ENCODE measurements around the gene LARGE1.
A peak's percentile ranks its signal among the peaks of the same experiment; 100 is the strongest.

The LARGE1 gene

DNA sequence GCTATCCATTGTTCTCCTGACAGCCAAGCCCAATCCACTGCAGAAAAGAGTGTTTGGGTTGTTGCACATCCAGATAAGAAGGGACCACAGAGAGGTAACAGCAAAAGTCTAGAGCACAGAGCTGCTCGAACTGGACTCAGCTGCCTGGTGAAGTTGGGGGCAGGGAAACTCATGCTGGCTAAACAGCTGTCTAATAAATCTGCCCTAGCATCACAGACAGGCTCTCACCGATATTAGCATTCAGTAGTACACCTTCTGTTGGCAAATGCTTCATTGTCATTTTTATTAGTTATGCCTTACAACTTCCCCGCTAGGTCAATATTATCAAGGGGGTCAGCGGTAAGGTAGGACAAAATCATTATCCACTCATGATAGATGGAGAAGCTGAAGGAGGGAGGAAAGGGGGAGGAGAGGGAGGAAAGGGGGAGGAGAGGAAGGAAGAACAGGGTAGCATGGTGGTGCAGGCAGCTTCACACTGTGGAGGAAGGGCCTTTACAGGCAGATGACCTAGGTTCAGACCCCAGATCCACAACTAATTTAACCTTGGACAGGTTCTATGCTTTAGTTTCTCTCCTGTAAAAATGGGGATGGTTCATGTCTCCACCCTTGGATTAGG lies 102.7 kb downstream of the LARGE1 start:
- CTCF ChIA-PET: no interaction called here

DNA sequence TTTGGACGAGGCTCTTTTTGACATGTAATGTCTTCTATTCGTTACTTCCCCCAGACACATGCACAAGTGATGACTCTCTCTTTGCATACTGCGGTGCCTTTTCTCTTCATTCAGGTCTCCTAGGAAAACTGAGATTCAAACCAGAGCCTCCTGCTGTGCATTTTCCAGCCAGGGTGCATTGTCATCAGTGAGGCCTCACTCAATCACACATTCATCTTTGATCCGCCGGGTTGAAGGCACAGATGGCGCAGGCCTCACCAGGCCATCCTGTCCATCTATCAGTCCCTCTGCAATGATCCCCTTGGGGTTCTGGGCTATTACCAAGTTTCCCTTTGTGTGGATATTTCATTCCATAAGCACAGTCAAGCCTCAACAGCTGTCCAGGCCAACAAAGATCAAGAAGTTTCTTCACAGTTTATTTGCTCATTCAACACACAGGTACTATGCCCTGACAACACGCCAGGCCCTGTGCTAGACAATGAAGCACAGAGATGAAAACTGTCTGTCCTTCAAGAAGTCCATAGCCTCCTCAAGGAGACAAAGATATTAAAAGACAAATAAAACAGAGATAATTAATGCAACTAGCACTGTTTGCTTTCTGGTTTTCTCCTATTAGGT lies 107.8 kb downstream of the LARGE1 start:
- H3K4me1 ChIP-seq (ENCODE audit: control extremely low read depth in 1 of 4, control insufficient read depth in 4 of 4, insufficient read depth in 4 of 4, low read length in 3 of 4): no peaks in the 10 kb centered on the region
- H3K36me3 ChIP-seq (ENCODE audit: control insufficient read depth in 4 of 4, insufficient read depth in 4 of 4, low read length in 3 of 4): no peaks in the 10 kb centered on the region
- H3K27me3 ChIP-seq (replicated peaks in 2 of 5; ENCODE audit: control insufficient read depth in 4 of 5, insufficient read depth in 5 of 5, low read length in 4 of 5): no peaks in the 10 kb centered on the region
- DNase-seq: no peak
- no peak overlapping the region for H3K4me3 ChIP-seq (ENCODE audit: control insufficient read depth in 1 of 7, extremely low read depth in 1 of 7, insufficient read depth in 4 of 7, low read depth in 2 of 7, low read length in 6 of 7)
- ChIA-PET CTCF (no interaction called here), POLR2A (no interaction called here)
- WGBS (ENCODE audit: insufficient coverage): 94% methylated on average over 5 of the region's 7 CpGs
- peaks cover 0 to 2% (median 0%) of the 10 kb centered on the region in 5 experiments for H3K9me3 ChIP-seq (ENCODE audit: control extremely low read depth in 1 of 5, control insufficient read depth in 4 of 5, insufficient read depth in 2 of 5, low read depth in 1 of 5, low read length in 4 of 5)
- no peak overlapping the region for H3K27ac ChIP-seq (ENCODE audit: insufficient read depth in 1 of 2, low read depth in 1 of 2, low read length in 2 of 2, poor library complexity in 1 of 2, severe bottlenecking in 2 of 2)

More for the DNA sequence above, 102.7 kb downstream of the LARGE1 start:
- WGBS (ENCODE audit: insufficient coverage): 82% methylated on average over 2 of the region's 4 CpGs
- POLR2A ChIA-PET: no interaction called here
- no peaks in the 10 kb centered on the region for H3K4me1 ChIP-seq (ENCODE audit: control extremely low read depth in 1 of 4, control insufficient read depth in 4 of 4, insufficient read depth in 4 of 4, low read length in 3 of 4)
- no peak overlapping the region for H3K27ac ChIP-seq (ENCODE audit: insufficient read depth in 1 of 2, low read depth in 1 of 2, low read length in 2 of 2, poor library complexity in 1 of 2, severe bottlenecking in 2 of 2)
- no peaks in the 10 kb centered on the region for H3K36me3 ChIP-seq (ENCODE audit: control insufficient read depth in 4 of 4, insufficient read depth in 4 of 4, low read length in 3 of 4)
- H3K9me3 ChIP-seq (ENCODE audit: control extremely low read depth in 1 of 5, control insufficient read depth in 4 of 5, insufficient read depth in 2 of 5, low read depth in 1 of 5, low read length in 4 of 5): peaks cover 0 to 4% (median 3%) of the 10 kb centered on the region in 5 experiments
- no peak for DNase-seq
- H3K27me3 ChIP-seq (replicated peaks in 2 of 5; ENCODE audit: control insufficient read depth in 4 of 5, insufficient read depth in 5 of 5, low read length in 4 of 5): no peaks in the 10 kb centered on the region
- no peak overlapping the region for H3K4me3 ChIP-seq (ENCODE audit: control insufficient read depth in 1 of 7, extremely low read depth in 1 of 7, insufficient read depth in 4 of 7, low read depth in 2 of 7, low read length in 6 of 7)

DNA sequence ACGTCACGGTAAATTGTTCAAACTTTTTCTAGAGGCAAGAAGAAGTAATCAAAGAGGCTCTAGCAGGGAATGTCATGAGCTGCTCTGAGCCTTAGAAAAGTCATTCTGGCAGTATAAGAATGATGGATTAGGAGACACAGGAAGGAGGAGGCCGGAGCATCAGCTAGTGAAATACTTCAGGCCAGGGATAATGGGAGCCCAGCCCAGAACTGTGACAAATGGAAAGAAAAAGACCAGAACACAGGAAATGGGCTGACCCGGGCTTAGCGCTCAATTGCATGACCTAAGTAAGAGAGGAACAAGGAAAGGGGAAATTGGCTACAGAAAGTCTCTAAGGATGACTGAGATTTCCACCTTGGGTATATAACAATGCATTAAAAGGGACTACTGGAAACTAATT lies 108.6 kb downstream of the LARGE1 start:
- ChIA-PET CTCF (no interaction called here), POLR2A (no interaction called here)
- Histone ChIP-seq H3K4me1 (ENCODE audit: control extremely low read depth in 1 of 4, control insufficient read depth in 4 of 4, insufficient read depth in 4 of 4, low read length in 3 of 4) (no peaks in the 10 kb centered on the region), H3K36me3 (ENCODE audit: control insufficient read depth in 4 of 4, insufficient read depth in 4 of 4, low read length in 3 of 4) (no peaks in the 10 kb centered on the region), H3K4me3 (ENCODE audit: control insufficient read depth in 1 of 7, extremely low read depth in 1 of 7, insufficient read depth in 4 of 7, low read depth in 2 of 7, low read length in 6 of 7) (no peak overlapping the region), H3K27ac (ENCODE audit: insufficient read depth in 1 of 2, low read depth in 1 of 2, low read length in 2 of 2, poor library complexity in 1 of 2, severe bottlenecking in 2 of 2) (no peak overlapping the region), H3K9me3 (ENCODE audit: control extremely low read depth in 1 of 5, control insufficient read depth in 4 of 5, insufficient read depth in 2 of 5, low read depth in 1 of 5, low read length in 4 of 5) (peaks cover 0 to 2% (median 0%) of the 10 kb centered on the region in 5 experiments), H3K27me3 (replicated peaks in 2 of 5; ENCODE audit: control insufficient read depth in 4 of 5, insufficient read depth in 5 of 5, low read length in 4 of 5) (no peaks in the 10 kb centered on the region)
- DNase-seq: no peak
- WGBS (ENCODE audit: insufficient coverage): 34% methylated on average over 5 of the region's 5 CpGs

DNA sequence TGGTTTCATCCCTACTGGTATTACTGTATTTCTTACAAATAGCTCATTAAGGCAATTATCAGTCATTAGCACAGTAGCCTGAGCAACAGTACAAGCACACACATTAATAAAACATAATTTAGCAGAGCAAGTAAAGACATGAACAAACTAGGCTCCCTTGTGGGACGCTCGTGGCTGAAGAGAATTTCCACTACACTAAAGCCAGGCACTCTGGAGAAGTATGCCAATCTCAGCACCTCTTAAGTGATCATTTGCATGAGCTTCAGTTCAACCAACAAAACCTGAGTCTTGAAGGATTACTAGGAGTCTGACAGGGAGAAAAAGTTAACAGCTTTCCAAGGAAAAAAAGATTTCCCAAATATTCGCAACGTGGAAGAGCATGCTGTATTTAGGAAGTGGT lies 109.1 kb downstream of the LARGE1 start:
- POLR2A ChIA-PET: no interaction called here
- Histone ChIP-seq H3K9me3 (ENCODE audit: control extremely low read depth in 1 of 5, control insufficient read depth in 4 of 5, insufficient read depth in 2 of 5, low read depth in 1 of 5, low read length in 4 of 5) (peaks cover 0 to 2% (median 0%) of the 10 kb centered on the region in 5 experiments), H3K4me1 (ENCODE audit: control extremely low read depth in 1 of 4, control insufficient read depth in 4 of 4, insufficient read depth in 4 of 4, low read length in 3 of 4) (no peaks in the 10 kb centered on the region), H3K27ac (ENCODE audit: insufficient read depth in 1 of 2, low read depth in 1 of 2, low read length in 2 of 2, poor library complexity in 1 of 2, severe bottlenecking in 2 of 2) (no peak overlapping the region), H3K4me3 (ENCODE audit: control insufficient read depth in 1 of 7, extremely low read depth in 1 of 7, insufficient read depth in 4 of 7, low read depth in 2 of 7, low read length in 6 of 7) (no peak overlapping the region), H3K27me3 (replicated peaks in 2 of 5; ENCODE audit: control insufficient read depth in 4 of 5, insufficient read depth in 5 of 5, low read length in 4 of 5) (no peaks in the 10 kb centered on the region), H3K36me3 (ENCODE audit: control insufficient read depth in 4 of 4, insufficient read depth in 4 of 4, low read length in 3 of 4) (no peaks in the 10 kb centered on the region)
- no peak for DNase-seq
- WGBS (ENCODE audit: insufficient coverage): 86% methylated on average over 4 of the region's 4 CpGs
- CTCF ChIA-PET: no interaction called here

DNA sequence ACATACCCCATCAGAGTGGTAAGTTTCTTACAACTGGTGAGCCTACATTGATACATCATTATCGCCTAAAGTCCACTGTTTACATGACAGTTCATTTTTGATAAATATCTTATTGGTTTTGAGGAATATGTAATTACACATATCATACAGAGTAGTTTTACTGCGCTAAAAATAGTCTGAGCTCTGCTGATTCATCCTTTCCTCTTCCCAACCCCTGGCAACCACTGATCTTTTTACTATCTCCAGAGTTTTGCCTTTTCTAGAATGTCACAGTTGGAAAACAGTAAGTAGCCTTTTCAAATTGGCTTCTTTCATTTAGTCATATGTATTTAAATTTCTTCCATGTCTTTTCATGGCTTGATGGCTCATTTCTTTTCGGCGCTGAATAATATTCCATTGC lies 112.8 kb downstream of the LARGE1 start:
- DNase-seq: no peak
- POLR2A ChIA-PET: no interaction called here
- WGBS (ENCODE audit: insufficient coverage): no CpG with 5 or more reads among the region's 4 CpGs

DNA sequence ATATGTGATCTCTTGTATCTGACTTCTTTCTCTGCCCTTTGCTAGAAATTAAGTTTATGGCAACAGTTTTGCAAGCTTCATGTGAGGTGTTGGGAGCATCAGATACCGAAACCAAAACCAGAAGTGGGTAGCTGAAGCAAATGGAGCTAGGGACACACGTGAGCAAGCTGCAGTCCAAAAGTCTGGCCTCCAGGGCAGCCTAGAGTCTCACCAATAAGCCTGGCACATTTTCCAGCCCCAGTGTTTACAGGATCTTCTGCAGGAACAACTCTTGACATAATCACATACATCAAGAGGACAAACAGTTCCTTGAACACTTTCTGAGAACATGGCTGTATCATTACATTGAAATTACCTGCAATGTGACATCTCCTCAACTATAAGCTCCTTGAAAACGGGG lies 114.1 kb downstream of the LARGE1 start:
- H3K9me3 ChIP-seq (ENCODE audit: control extremely low read depth in 1 of 5, control insufficient read depth in 4 of 5, insufficient read depth in 2 of 5, low read depth in 1 of 5, low read length in 4 of 5): peaks cover 0 to 3% (median 0%) of the 10 kb centered on the region in 5 experiments
- CTCF ChIA-PET: no interaction called here
- H3K4me1 ChIP-seq (ENCODE audit: control extremely low read depth in 1 of 4, control insufficient read depth in 4 of 4, insufficient read depth in 4 of 4, low read length in 3 of 4): no peaks in the 10 kb centered on the region
- H3K36me3 ChIP-seq (ENCODE audit: control insufficient read depth in 4 of 4, insufficient read depth in 4 of 4, low read length in 3 of 4): no peaks in the 10 kb centered on the region
- H3K27me3 ChIP-seq (replicated peaks in 2 of 5; ENCODE audit: control insufficient read depth in 4 of 5, insufficient read depth in 5 of 5, low read length in 4 of 5): no peaks in the 10 kb centered on the region
- no peak overlapping the region for H3K4me3 ChIP-seq (ENCODE audit: control insufficient read depth in 1 of 7, extremely low read depth in 1 of 7, insufficient read depth in 4 of 7, low read depth in 2 of 7, low read length in 6 of 7)
- H3K27ac ChIP-seq (ENCODE audit: insufficient read depth in 1 of 2, low read depth in 1 of 2, low read length in 2 of 2, poor library complexity in 1 of 2, severe bottlenecking in 2 of 2): no peak overlapping the region
- WGBS (ENCODE audit: insufficient coverage): 45% methylated on average over 3 of the region's 3 CpGs
- POLR2A ChIA-PET: interaction anchor here (0.6 kb wide), 1 partner anchor 130 kb away, joined by 4 read pairs; no protein-coding TSS in a partner anchor
- peak in 1 of 3 donors; percentile 1 for DNase-seq

More for the DNA sequence above, 112.8 kb downstream of the LARGE1 start:
- CTCF ChIA-PET: no interaction called here
- Histone ChIP-seq H3K36me3 (ENCODE audit: control insufficient read depth in 4 of 4, insufficient read depth in 4 of 4, low read length in 3 of 4) (no peaks in the 10 kb centered on the region), H3K9me3 (ENCODE audit: control extremely low read depth in 1 of 5, control insufficient read depth in 4 of 5, insufficient read depth in 2 of 5, low read depth in 1 of 5, low read length in 4 of 5) (peaks cover 0 to under 1% (median 0%) of the 10 kb centered on the region in 5 experiments), H3K4me3 (ENCODE audit: control insufficient read depth in 1 of 7, extremely low read depth in 1 of 7, insufficient read depth in 4 of 7, low read depth in 2 of 7, low read length in 6 of 7) (no peak overlapping the region), H3K27ac (ENCODE audit: insufficient read depth in 1 of 2, low read depth in 1 of 2, low read length in 2 of 2, poor library complexity in 1 of 2, severe bottlenecking in 2 of 2) (no peak overlapping the region), H3K4me1 (ENCODE audit: control extremely low read depth in 1 of 4, control insufficient read depth in 4 of 4, insufficient read depth in 4 of 4, low read length in 3 of 4) (no peaks in the 10 kb centered on the region), H3K27me3 (replicated peaks in 2 of 5; ENCODE audit: control insufficient read depth in 4 of 5, insufficient read depth in 5 of 5, low read length in 4 of 5) (no peaks in the 10 kb centered on the region)

DNA sequence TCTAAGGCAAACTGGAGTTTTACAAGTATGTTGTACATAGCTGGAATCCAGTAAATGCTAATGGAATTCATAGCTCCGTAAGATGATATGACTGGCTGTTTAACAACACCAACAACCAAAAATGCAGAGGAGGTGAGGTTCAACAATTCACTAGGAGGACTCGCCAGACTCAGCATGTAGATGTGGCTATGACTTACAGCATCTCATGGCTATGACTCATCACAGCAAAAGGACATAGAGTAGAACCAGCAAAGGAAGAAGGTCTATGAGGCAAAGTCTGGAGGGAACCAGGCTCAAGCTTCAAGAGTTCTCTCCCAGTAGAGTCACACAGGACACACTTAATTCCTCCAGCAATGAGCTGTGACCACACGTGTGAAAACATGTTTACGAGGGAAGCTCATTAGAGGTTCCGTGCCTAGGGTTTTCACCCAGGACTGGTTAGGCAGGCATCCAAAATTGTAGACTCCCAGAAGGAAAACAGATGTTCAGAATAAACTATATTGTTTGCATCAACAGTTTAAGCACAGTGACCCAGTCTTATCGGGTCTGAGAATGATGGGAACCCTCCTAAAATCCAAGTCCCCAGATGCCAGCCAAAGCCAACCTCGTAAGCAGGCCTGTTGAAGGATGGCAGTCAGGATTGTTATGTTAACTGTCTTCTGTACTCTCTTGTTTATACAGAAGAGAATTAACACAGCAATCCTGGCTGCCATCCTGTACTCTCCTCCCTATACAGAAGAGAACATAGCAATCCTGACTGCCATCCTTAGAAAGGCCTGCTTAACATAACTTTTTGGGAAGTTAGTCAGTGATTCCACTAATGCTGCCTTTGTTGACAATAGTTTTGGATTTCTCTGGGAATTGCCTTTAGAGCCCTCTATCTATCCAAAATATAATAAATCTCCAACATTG lies 116.6 kb downstream of the LARGE1 start:
- H3K27ac ChIP-seq (ENCODE audit: insufficient read depth in 1 of 2, low read depth in 1 of 2, low read length in 2 of 2, poor library complexity in 1 of 2, severe bottlenecking in 2 of 2): no peak overlapping the region
- no peak for DNase-seq

More for the DNA sequence above, 116.6 kb downstream of the LARGE1 start:
- Histone ChIP-seq H3K9me3 (ENCODE audit: control extremely low read depth in 1 of 5, control insufficient read depth in 4 of 5, insufficient read depth in 2 of 5, low read depth in 1 of 5, low read length in 4 of 5) (peaks cover 0 to 4% (median 0%) of the 10 kb centered on the region in 5 experiments), H3K4me3 (ENCODE audit: control insufficient read depth in 1 of 7, extremely low read depth in 1 of 7, insufficient read depth in 4 of 7, low read depth in 2 of 7, low read length in 6 of 7) (no peak overlapping the region), H3K27me3 (replicated peaks in 2 of 5; ENCODE audit: control insufficient read depth in 4 of 5, insufficient read depth in 5 of 5, low read length in 4 of 5) (no peaks in the 10 kb centered on the region), H3K36me3 (ENCODE audit: control insufficient read depth in 4 of 4, insufficient read depth in 4 of 4, low read length in 3 of 4) (no peaks in the 10 kb centered on the region), H3K4me1 (ENCODE audit: control extremely low read depth in 1 of 4, control insufficient read depth in 4 of 4, insufficient read depth in 4 of 4, low read length in 3 of 4) (no peaks in the 10 kb centered on the region)
- ChIA-PET POLR2A (no interaction called here), CTCF (no interaction called here)
- WGBS (ENCODE audit: insufficient coverage): 100% methylated on average over 6 of the region's 7 CpGs
